WI38 (cell line): ENCODE data around the gene SAMD14.

Source experiments
- H3K4me3 ChIP-seq: 2 replicates; pipeline ENCODE4 v1.5.1; 2011; ENCODE audit warnings: low read depth, mild to moderate bottlenecking, control low read depth, low read length
- CTCF ChIP-seq: IDR thresholded peaks from 2 replicates; pipeline ENCODE4 v1.5.1; 2012; ENCODE audit warnings: low read depth, mild to moderate bottlenecking, control low read depth, low read length

SAMD14 gene

GRCh38 chr17:50141026-50141744, 11.2 kb upstream of the SAMD14 start:
- H3K4me3 ChIP-seq = no peak overlapping the region

GRCh38 chr17:50139950-50140885, 10.3 kb upstream of the SAMD14 start:
- TF ChIP-seq CTCF = peak; percentile 22; the same call in 1 of the 2 replicates
- H3K4me3 ChIP-seq = no peak overlapping the region

More at GRCh38 chr17:50141026-50141744, 11.2 kb upstream of the SAMD14 start:
- no peak for TF ChIP-seq CTCF

GRCh38 chr17:50139185-50139783, 9.3 kb upstream of the SAMD14 start:
- H3K4me3 ChIP-seq = no peak overlapping the region
- no peak for TF ChIP-seq CTCF

- no peak for TF ChIP-seq CTCF
- H3K4me3 ChIP-seq = no peak overlapping the region
Measured at GRCh38 chr17:50137042-50137441, 7.1 kb upstream of the SAMD14 start.

GRCh38 chr17:50136096-50136687, 6.2 kb upstream of the SAMD14 start:
- TF ChIP-seq CTCF = no peak
- H3K4me3 ChIP-seq = no peak overlapping the region

GRCh38 chr17:50135316-50136095, 5.5 kb upstream of the SAMD14 start:
- H3K4me3 ChIP-seq = no peak overlapping the region
- TF ChIP-seq CTCF = no peak
